ENCODE results near the gene COL1A2.
A peak's percentile ranks its signal among the peaks of the same experiment; 100 is the strongest.

The COL1A2 gene

DNA sequence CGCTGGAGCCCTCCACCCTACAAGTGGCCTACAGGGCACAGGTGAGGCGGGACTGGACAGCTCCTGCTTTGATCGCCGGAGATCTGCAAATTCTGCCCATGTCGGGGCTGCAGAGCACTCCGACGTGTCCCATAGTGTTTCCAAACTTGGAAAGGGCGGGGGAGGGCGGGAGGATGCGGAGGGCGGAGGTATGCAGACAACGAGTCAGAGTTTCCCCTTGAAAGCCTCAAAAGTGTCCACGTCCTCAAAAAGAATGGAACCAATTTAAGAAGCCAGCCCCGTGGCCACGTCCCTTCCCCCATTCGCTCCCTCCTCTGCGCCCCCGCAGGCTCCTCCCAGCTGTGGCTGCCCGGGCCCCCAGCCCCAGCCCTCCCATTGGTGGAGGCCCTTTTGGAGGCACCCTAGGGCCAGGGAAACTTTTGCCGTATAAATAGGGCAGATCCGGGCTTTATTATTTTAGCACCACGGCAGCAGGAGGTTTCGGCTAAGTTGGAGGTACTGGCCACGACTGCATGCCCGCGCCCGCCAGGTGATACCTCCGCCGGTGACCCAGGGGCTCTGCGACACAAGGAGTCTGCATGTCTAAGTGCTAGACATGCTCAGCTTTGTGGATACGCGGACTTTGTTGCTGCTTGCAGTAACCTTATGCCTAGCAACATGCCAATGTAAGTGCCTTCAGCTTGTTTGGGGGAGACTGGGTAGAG is at the start of gene COL1A2:
TSS of gene COL1A2 (plus strand) at position 459 of the 704 bp plus-strand sequence. CDS start at position 596, 137 bp downstream.
- ChIA-PET CTCF (interaction anchor here (0.8 to 2.2 kb wide), 17 partner anchors 7 to 1148 kb away, joined by 3 to 8 read pairs (median 3); no protein-coding TSS in a partner anchor), POLR2A (no interaction called here)
- peak; percentile 27 for DNase-seq (ENCODE audit: extremely low spot score)
- TF ChIP-seq, protein P1, sequence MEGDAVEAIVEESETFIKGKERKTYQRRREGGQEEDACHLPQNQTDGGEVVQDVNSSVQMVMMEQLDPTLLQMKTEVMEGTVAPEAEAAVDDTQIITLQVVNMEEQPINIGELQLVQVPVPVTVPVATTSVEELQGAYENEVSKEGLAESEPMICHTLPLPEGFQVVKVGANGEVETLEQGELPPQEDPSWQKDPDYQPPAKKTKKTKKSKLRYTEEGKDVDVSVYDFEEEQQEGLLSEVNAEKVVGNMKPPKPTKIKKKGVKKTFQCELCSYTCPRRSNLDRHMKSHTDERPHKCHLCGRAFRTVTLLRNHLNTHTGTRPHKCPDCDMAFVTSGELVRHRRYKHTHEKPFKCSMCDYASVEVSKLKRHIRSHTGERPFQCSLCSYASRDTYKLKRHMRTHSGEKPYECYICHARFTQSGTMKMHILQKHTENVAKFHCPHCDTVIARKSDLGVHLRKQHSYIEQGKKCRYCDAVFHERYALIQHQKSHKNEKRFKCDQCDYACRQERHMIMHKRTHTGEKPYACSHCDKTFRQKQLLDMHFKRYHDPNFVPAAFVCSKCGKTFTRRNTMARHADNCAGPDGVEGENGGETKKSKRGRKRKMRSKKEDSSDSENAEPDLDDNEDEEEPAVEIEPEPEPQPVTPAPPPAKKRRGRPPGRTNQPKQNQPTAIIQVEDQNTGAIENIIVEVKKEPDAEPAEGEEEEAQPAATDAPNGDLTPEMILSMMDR (IDR thresholded peaks at IDR 0.05; ENCODE audit: control extremely low read depth, extremely low read depth, low read depth, missing control alignments) = no peak

- CTCF ChIA-PET = interaction anchor here (1.1 kb wide), 1 partner anchor 46 kb away, joined by 4 read pairs; no protein-coding TSS in a partner anchor
- POLR2A ChIA-PET = no interaction called here
- TF ChIP-seq, protein P1 (IDR thresholded peaks at IDR 0.05; ENCODE audit: control extremely low read depth, extremely low read depth, low read depth, missing control alignments) = no peak
- DNase-seq (ENCODE audit: extremely low spot score) = no peak
Measured at GRCh38 chr7:94345907-94346306, 48.8 kb upstream of the COL1A2 start.

- ChIA-PET POLR2A (no interaction called here), CTCF (no interaction called here)
- TF ChIP-seq, protein P1 (IDR thresholded peaks at IDR 0.05; ENCODE audit: control extremely low read depth, extremely low read depth, low read depth, missing control alignments) = no peak
- no peak for DNase-seq (ENCODE audit: extremely low spot score)
Measured at GRCh38 chr7:94348142-94348541, 46.6 kb upstream of the COL1A2 start.

- CTCF ChIA-PET = interaction anchor here (1.1 kb wide), 1 partner anchor 45 kb away, joined by 3 read pairs; no protein-coding TSS in a partner anchor
- no peak for DNase-seq (ENCODE audit: extremely low spot score)
Measured at GRCh38 chr7:94350734-94351133, 44.0 kb upstream of the COL1A2 start.

DNA sequence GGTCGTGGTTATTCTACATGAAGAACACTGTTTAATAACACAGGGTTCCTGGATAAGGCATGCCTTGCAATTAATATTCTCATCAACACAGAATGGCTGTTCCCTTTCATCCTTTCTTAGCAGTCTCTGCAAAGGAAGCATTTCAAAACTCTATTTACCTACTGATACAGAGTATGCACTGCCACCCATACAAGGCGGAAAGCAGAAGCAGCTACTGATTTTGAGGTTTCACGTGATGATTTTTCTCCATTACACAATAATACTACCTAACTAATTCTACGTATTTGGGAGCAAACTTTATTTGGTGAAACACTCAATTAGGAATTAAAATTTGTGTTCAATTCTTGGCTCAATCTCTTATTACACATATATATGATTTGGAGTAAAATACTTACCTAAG is 43.0 kb upstream of the COL1A2 start:
- CTCF ChIA-PET = interaction anchor here (1.8 kb wide), 1 partner anchor 44 kb away, joined by 4 read pairs; the partner anchor contains the start of gene COL1A2
- TF ChIP-seq, protein P1 (IDR thresholded peaks at IDR 0.05; ENCODE audit: control extremely low read depth, extremely low read depth, low read depth, missing control alignments) = no peak
- DNase-seq (ENCODE audit: extremely low spot score) = no peak
- POLR2A ChIA-PET = no interaction called here

More at GRCh38 chr7:94350734-94351133, 44.0 kb upstream of the COL1A2 start:
- TF ChIP-seq, protein P1 (IDR thresholded peaks at IDR 0.05; ENCODE audit: control extremely low read depth, extremely low read depth, low read depth, missing control alignments) = no peak
- POLR2A ChIA-PET = no interaction called here

- TF ChIP-seq, protein P1 (IDR thresholded peaks at IDR 0.05; ENCODE audit: control extremely low read depth, extremely low read depth, low read depth, missing control alignments) = no peak
- ChIA-PET CTCF (interaction anchor here (1.8 kb wide), 1 partner anchor 42 kb away, joined by 4 read pairs; the partner anchor contains the start of gene COL1A2), POLR2A (no interaction called here)
- DNase-seq (ENCODE audit: extremely low spot score) = no peak
Measured at GRCh38 chr7:94352887-94353286, 41.8 kb upstream of the COL1A2 start.

Measured in GM10248 (cell line).